ENCODE data around the gene TAF1D.

- no peak for TF ChIP-seq CTCF (IDR thresholded peaks at IDR 0.05; ENCODE audit: insufficient read depth, low read length)
- TF ChIP-seq REST (IDR thresholded peaks at IDR 0.05; ENCODE audit: insufficient replicate concordance, low read depth) = no peak
- no peak for TF ChIP-seq POLR2AphosphoS5 (IDR thresholded peaks at IDR 0.05; ENCODE audit: low read depth)
- no peak for TF ChIP-seq SPI1 (IDR thresholded peaks at IDR 0.05; ENCODE audit: borderline replicate concordance, low read depth)
- no peak for TF ChIP-seq GABPA (IDR thresholded peaks at IDR 0.05; ENCODE audit: low read depth)
Observed at GRCh38 chr11:93744669-93745004, 3.3 kb upstream of the TAF1D start.
